ENCODE data around the gene LGALS9C.
"Not testable (repeated sequence)": the region's sequence is repeated elsewhere in the genome, so short reads cannot be mapped to it uniquely, and the experiment has no call there.

LGALS9C gene

GRCh38 chr17:18470345-18470930 is 6.2 kb upstream of the LGALS9C start:
- H3K27ac ChIP-seq; POLR2A ChIA-PET (ENCODE audit: low non-redundant PET); DNase-seq (ENCODE audit: low spot score); CTCF ChIA-PET: not testable (repeated sequence)

GRCh38 chr17:18473967-18474366 is 2.6 kb upstream of the LGALS9C start:
- POLR2A ChIA-PET (ENCODE audit: low non-redundant PET); DNase-seq (ENCODE audit: low spot score); CTCF ChIA-PET; H3K27ac ChIP-seq: not testable (repeated sequence)

- H3K27ac ChIP-seq; POLR2A ChIA-PET (ENCODE audit: low non-redundant PET); DNase-seq (ENCODE audit: low spot score); CTCF ChIA-PET: not testable (repeated sequence)
Measured at GRCh38 chr17:18474754-18475153, 1.8 kb upstream of the LGALS9C start.

- H3K27ac ChIP-seq = not testable (repeated sequence)
Measured at GRCh38 chr17:18477367-18477766, 778 bp downstream of the LGALS9C start.

GRCh38 chr17:18478362-18478761 is 1.8 kb downstream of the LGALS9C start:
- DNase-seq (ENCODE audit: low spot score); POLR2A ChIA-PET (ENCODE audit: low non-redundant PET); CTCF ChIA-PET; H3K27ac ChIP-seq: not testable (repeated sequence)

More at GRCh38 chr17:18477367-18477766, 778 bp downstream of the LGALS9C start:
- DNase-seq (ENCODE audit: low spot score); POLR2A ChIA-PET (ENCODE audit: low non-redundant PET); CTCF ChIA-PET: not testable (repeated sequence)

- CTCF ChIA-PET; H3K27ac ChIP-seq; POLR2A ChIA-PET (ENCODE audit: low non-redundant PET); DNase-seq (ENCODE audit: low spot score): not testable (repeated sequence)
Measured at GRCh38 chr17:18478977-18479595, 2.5 kb downstream of the LGALS9C start.

GRCh38 chr17:18481775-18482174 is 5.2 kb downstream of the LGALS9C start:
- DNase-seq (ENCODE audit: low spot score); CTCF ChIA-PET; POLR2A ChIA-PET (ENCODE audit: low non-redundant PET); H3K27ac ChIP-seq: not testable (repeated sequence)

GRCh38 chr17:18485936-18486464 is 9.4 kb downstream of the LGALS9C start:
- DNase-seq (ENCODE audit: low spot score); CTCF ChIA-PET; POLR2A ChIA-PET (ENCODE audit: low non-redundant PET); H3K27ac ChIP-seq: not testable (repeated sequence)

- POLR2A ChIA-PET (ENCODE audit: low non-redundant PET); DNase-seq (ENCODE audit: low spot score); H3K27ac ChIP-seq; CTCF ChIA-PET: not testable (repeated sequence)
Measured at GRCh38 chr17:18487633-18488032, 11.0 kb downstream of the LGALS9C start.

- H3K27ac ChIP-seq; CTCF ChIA-PET; DNase-seq (ENCODE audit: low spot score); POLR2A ChIA-PET (ENCODE audit: low non-redundant PET): not testable (repeated sequence)
Measured at GRCh38 chr17:18488622-18489021, 12.0 kb downstream of the LGALS9C start.

GRCh38 chr17:18490016-18490415 is 13.4 kb downstream of the LGALS9C start:
- POLR2A ChIA-PET (ENCODE audit: low non-redundant PET); CTCF ChIA-PET; DNase-seq (ENCODE audit: low spot score); H3K27ac ChIP-seq: not testable (repeated sequence)

- H3K27ac ChIP-seq; DNase-seq (ENCODE audit: low spot score); POLR2A ChIA-PET (ENCODE audit: low non-redundant PET); CTCF ChIA-PET: not testable (repeated sequence)
Measured at GRCh38 chr17:18492712-18493480, 16.3 kb downstream of the LGALS9C start.

GRCh38 chr17:18494250-18494768 is 17.7 kb downstream of the LGALS9C start:
- H3K27ac ChIP-seq; POLR2A ChIA-PET (ENCODE audit: low non-redundant PET); CTCF ChIA-PET; DNase-seq (ENCODE audit: low spot score): not testable (repeated sequence)
